Stimulated activated CD8-positive, alpha-beta memory T cell treated with anti-CD3 and anti-CD28 coated beads, Interleukin-2, amount 100 ng/mL, for 1 hour (primary cell): ENCODE results near the gene MPP1.

Experiments
- DNase-seq, 2 donors: peaks; one replicate each; pipeline ENCODE4 v3.0.0-alpha.2; 2020; ENCODE audit warnings: low read depth in 2 of 2

Gene MPP1

GRCh38 chrX:154731881-154732280, 73.4 kb downstream of the MPP1 start:
- DNase-seq = no peak

- no peak for DNase-seq
These were observed 74.1 kb downstream of the MPP1 start for GRCh38 chrX:154731184-154731583.

- no peak for DNase-seq
These were observed 74.9 kb downstream of the MPP1 start for GRCh38 chrX:154730253-154730891.

DNA sequence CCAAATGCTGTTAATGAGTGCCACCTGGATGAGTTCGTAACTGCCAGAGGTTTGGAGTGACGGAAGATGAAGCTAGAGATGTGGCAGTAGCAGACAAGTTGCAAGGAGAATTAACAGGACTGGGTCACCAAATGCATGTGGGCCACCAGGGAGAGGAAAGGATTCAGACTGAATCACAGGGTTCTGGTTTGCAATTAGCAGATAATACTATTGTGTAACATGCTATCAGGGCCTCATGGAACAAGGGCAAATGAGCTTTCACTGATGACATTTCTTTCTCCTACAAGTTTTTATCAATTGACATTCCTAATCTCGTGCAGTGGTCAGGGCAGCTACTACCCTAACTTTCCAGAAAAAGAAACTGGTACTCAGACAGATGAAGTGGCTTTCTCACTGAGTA, 75.8 kb downstream of the MPP1 start:
- DNase-seq = no peak
